HuH-7.5 (cell line): ENCODE data around the gene PRTFDC1.
"Not testable (repeated sequence)": the region's sequence is repeated elsewhere in the genome, so short reads cannot be mapped to it uniquely, and the experiment has no call there.

Source experiments
- DNase-seq: peaks from one replicate; pipeline ENCODE4 v3.0.0; 2011; ENCODE audit warnings: low spot score

PRTFDC1 gene

DNA sequence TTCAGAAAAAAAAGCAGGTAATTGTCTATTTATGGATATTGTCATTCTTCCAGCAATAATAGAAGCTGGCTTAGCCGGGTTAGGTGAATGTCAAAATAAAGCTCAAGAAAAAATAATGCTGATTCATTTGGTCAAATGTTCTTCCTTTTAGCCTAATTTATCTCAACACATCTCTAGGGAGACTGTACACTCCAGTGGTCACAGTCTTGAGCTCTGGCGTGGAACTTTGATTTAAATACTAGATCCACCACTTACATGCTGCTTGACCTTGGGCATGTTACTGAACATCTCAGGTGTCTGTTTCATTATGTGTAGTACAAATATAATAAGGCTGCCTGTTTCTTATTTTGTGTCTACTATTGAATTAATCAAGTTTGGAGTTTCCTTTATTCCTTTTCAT lies 22.0 kb downstream of the PRTFDC1 start:
- DNase-seq, result no peak

DNA sequence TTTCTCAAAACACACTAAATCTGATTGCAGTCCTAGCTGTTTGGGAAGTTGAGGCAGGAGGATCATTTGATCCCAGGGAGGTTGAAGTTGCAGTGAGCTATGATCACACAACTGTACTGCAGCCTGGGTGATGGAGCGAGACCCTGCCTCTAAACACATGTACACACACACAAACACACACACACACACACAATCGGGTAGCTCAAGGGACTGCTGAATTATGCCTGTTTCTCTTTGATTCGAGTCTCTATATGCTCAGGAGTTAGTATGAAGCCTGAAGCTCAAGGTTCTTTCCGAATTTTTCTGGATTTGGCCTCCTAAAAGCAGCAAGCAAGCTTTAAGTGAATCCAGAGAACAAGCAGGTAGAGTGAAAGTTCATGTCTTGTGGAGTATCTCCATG lies 22.5 kb downstream of the PRTFDC1 start:
- no peak for DNase-seq

DNA sequence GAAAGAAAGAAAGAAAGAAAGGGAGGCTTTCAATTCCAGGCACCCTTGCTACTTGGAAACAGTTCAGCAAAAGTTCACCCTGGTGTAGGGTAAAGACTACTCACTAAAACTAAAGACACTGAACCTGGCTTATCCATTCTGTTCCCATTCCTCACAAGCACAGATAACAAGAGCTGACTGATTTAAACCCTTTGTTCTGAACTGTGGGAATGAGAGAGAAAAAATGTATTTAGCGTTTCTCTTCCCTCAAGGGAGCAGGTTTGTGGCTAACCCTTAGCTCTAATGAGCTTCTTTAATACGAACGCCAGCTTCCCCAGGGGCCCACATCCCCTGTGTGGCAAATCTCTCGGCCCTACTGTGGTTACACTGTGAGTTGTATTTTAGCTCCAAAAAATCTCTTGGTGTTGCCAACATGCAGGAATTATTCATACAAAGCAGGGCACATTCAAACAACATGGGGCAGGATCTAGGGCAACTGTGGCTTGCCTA lies 23.3 kb downstream of the PRTFDC1 start:
- no peak for DNase-seq

DNA sequence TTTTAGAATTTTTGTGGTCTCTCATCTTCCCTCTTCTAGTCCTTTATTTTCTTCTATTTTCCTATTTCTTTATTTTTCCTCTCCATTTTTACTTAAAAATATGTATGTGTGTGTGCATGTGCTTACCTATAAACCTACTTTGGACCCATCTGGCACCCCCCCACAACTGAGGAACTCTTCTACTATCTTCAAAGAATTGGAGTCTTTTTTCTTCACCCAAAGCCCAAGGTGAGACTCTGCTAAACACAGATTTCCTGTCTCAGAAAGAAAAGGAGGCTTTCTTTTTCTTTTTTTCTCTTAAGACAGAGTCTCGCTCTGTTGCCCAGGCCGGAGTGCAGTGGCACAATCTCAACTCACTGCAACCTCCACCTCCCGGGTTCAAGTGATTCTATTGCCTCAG lies 24.2 kb downstream of the PRTFDC1 start:
- no peak for DNase-seq

DNA sequence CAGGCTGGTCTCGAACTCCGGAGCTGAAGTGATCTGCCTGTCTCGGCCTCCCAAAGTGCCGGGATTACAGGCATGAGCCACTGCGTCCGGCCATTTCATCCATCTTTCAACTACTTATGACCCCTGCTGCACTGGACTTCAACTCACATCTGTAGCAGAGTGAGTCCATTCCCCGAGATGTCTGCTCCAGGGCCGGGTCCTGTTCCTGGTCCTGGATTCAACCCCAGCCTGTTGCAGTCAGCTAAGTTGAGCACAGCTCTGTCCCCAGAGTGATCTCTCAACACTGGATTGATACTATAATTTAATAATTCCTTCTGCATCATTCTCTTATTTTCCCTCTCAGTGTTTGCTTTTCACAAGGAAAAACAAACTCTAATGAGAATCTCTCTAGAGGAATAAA lies 25.8 kb downstream of the PRTFDC1 start:
- no peak for DNase-seq

DNA sequence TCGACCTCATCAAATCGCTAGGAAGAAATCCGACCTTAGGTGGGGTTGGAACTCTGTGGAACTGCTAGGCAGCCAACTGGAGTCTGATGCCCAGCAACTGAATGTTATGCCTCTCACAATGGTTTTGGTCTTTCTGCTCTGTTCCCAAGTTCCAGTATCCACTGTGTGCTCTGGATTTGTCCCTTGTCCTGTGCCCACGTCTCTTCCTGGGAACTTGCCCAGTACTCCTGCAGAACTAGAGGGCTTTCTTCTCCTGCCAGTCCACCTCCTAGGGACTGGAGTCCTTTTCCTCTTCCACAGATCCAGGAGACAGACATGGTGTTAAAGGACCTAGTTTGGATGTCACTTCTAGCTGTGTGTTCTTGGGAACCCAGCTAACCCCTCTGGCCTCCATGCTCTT lies 26.6 kb downstream of the PRTFDC1 start:
- no peak for DNase-seq

DNA sequence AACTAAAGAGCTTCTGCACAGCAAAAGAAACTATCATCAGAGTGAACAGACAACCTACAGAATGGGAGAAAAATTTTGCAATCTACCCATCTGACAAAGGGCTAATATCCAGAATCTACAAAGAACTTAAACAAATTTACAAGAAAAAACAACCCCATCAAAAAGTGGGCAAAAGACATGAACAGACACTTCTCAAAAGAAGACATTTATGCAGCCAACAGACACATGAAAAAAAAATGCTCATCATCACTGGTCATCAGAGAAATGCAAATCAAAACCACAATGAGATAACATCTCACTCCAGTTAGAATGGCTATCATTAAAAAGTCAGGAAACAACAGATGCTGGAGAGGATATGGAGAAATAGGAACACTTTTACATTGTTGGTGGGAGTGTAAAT lies 27.9 kb downstream of the PRTFDC1 start:
- DNase-seq, result not testable (repeated sequence)

DNA sequence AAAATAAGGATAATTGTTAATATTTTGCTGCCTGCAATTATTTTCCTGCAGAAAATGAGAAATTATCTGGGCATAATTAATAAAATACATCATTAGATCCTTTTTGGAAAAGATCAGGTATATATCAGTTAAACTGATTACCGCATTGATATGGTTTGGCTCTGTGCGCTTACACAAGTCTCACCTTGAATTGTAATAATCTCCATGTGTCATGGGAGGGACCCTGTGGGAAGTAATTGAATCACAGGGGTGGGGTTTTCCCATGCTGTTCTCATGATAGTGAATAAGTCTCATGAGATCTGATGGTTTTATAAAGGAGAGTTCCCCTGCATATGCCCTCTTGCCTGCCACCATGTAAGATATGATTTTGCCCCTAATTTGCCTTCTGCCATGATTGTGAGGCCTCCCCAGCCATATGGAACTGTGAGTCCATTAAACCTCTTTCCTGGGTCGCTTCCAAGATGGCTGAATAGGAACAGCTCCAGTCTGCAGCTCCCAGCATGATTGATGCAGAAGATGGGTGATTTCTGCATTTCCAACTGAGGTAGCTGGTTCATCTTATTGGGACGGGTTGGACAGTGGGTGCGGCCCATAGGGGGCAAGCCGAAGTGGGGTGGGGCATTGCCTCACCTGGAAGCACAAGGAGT lies 30.1 kb downstream of the PRTFDC1 start:
- not testable (repeated sequence) for DNase-seq

DNA sequence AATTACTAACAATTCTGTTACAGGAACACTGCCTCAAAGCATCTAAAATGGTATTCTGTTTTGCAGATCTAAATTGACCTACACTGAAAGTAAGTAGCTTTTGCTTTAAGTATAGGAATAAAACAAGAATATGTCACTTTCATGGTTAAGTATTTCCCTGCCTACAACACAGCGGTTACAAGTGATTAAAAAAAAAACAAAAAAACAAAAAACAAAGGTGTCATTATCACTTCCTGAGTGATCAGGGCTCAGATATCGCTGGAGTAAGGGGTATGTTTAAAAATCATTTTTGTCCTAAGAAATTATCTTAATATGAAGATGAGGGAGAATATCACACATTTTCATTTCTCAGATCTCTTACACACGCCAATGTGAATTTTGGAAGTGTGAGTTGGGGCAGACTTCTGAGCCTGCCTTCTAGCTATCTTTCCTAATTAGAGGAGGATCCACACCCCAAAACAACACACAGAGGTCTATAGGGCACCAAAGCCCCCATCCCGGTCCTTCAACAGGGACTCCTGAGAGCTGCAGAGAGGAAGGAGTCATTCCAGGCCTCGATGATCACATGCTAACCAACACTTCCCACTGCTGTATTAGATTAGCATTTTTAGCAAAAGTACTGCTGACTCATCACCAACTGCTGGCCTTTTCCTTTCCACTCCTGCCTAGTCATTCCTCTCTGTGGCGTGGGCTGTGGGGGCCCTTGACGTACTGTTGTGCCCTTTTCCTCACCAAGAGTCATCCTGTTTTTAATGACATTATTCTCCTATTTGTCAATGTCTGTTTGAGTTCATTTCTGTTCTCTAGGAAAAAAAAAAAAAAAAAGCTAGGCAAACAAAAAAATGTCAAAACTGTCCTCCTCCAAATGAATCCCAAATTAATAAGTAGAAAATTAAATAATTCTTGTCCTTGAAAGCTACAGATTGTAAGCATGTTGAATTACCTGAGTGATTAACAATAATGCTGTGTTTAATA lies 31.2 kb downstream of the PRTFDC1 start:
- DNase-seq, result no peak

DNA sequence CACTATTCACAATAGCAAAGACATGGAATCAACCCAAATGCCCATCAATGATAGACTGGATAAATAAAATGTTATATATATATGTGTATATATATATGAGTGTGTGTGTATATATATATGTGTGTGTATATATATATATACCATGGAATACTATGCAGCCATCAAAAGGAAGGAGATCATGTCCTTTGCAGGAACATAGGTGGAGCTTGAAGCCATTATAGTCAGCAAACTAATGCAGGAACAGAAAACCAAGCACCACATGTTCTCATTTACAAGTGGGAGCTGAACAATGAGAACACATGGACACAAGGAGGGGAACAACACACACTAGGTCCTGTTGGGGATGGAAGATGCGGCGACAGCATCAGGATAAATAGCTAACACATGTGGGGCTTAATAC lies 32.2 kb downstream of the PRTFDC1 start:
- DNase-seq, result not testable (repeated sequence)

DNA sequence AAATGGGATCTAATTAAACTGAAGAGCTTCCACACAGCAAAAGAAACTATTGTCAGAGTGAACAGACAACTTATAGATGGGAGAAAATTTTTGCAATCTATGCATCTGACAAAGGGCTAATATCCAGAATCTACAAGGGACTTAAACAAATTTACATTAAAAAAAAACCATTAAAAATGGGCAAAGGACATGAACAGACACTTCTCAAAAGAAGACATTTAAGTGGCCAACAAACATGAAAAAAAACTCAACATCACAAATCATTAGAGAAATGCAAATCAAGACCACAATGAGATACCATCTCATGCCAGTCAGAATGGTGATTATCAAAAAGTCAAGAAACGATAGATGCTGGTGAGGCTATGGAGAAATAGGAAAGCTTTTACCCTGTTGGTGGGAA lies 32.8 kb downstream of the PRTFDC1 start:
- not testable (repeated sequence) for DNase-seq

DNA sequence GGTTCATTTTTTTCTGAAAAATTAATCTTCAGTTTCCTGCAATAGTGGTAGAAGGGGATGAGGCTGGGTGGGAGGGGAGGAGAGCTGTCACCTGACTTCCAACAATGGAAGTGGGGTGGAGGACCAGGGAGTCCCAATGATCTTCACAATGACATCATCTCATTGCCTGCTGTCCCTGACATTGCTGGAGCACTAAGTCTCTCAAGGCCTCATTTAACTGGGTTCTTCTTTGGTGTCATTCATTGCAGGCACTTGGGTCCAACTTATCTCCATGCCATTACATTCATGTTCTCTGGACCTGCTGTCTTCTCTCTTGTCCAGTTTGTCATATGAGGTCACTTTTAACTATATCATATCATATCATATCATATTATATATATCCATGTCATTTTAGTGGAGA lies 34.4 kb downstream of the PRTFDC1 start:
- no peak for DNase-seq

DNA sequence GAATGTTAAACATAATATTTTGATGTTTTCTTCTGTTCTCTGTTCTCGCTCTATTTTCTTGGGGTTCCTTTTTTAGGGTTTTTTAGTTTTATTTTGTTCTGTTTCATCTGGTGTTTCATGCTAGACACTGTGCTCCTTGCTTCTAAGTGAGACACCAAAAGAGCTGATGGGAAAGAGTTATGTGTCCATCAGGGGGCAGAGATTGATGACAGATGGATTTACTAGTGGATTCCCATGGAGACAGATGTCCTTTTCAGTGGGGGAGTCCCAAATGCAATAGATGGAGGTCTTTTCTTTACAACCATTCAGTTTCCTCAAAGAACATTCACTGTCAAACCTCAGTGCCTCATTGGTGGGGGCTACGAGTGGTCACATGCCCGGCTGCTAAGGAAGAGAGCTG lies 34.9 kb downstream of the PRTFDC1 start:
- no peak for DNase-seq

DNA sequence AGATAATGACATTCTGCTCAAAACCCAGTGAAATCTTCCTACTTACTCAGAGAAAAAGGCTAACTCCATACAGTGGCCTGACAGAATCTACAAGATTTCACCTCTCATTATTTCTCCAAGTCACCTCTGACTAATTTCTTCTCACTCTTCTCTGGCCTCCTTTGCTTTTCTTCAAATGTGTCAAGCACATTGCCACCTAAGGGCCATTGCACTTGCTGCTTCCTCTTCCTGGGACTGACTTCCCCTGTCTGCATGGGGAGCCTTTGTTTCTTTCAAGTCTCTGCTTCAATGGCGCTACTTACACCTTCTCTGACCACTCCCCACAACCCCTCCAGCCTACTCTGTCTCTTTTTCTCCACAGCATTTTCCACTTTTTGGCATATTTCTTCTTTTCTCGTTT lies 36.0 kb downstream of the PRTFDC1 start:
- no peak for DNase-seq

DNA sequence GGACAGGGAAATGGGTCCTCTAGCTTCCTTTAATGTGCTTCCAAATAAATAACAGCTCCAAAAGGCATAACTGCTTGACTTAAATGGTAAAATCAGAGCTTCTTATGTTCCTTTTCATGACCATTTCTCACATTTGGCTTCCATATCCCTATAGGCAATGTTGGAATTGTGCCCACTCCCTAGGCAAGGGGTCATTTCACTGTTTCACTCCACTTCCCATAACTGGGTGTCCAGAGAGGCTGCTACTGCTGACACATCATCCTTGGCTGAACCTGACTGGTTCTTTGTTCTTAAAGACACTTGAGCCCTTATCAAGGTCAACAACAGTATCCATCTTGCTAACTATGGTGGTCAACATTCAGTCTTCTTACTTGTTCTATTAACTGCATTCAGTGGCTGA lies 37.1 kb downstream of the PRTFDC1 start:
- no peak for DNase-seq

DNA sequence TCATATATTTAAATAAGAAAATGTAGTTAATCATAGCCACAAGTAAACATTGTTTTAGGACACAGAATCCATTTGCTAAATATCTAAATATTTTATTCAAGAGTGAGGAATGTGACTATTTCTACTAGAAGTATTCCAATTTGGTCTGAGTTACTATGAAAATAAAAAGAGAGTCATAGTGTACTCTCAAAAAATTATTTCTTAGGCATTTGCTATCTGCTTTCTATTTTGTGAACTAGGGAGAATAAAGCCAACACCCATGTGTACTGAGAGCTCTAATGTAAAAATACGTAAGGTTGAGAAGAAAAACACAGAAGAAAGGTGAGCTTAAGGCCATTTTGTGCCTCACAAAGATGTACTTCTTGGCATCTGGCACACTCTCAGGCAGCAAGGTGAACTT lies 38.3 kb downstream of the PRTFDC1 start:
- DNase-seq, result no peak

DNA sequence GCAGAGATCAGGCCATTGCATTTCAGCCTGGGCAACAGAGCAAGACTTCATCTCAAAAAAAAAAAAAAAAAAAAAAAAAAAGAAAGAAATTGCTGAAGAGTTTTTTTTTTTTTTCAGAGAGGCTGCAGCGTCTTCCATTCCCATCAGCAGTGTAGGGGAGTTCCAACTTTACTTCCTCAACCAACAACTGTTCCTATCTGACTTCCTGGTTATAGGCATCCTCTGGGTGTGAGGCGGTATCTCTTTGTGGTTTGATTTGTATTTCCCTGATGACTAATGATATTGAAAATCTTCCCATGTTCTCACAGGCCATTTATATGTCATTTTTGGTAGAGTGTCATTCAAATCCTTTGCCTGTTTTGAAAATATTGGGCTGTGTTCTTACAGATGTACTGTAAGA lies 40.2 kb downstream of the PRTFDC1 start:
- DNase-seq, result no peak

DNA sequence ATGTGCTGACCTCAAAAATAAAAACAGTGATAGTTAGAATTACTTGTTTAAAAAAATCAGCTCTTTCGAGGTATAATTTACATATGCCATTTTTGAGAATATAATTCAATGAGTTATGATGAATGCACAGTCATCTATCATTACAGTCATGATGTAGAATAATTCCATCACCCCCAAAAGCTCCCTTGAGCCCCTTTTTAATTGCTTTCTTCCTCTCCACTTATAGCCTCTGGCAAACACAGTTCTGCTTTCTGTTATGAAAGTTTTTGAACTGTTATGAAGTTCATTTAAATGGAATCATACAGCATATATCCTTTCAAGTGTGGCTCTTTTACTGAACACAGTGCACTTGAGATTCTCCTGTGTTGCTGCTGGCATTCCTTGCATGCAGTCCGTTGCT lies 41.4 kb downstream of the PRTFDC1 start:
- DNase-seq, result no peak

DNA sequence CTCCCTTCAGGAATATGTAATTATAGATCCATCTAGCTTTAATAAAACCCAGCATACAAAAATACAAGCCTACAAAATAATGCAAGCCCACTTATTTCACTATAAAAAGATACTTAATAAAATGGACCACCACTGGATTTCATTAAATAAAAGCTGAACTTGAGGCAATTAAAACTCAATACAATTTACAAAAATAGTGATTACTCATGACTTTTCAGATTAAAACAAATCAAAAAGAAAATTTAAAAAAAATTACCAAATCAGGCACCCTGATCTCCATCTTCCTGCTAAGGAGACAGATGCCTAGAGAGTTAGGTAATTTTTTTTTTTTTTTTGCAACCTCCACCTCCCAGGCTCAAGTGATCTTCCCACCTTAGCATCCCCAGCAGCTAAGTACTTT lies 41.8 kb downstream of the PRTFDC1 start:
- no peak for DNase-seq

DNA sequence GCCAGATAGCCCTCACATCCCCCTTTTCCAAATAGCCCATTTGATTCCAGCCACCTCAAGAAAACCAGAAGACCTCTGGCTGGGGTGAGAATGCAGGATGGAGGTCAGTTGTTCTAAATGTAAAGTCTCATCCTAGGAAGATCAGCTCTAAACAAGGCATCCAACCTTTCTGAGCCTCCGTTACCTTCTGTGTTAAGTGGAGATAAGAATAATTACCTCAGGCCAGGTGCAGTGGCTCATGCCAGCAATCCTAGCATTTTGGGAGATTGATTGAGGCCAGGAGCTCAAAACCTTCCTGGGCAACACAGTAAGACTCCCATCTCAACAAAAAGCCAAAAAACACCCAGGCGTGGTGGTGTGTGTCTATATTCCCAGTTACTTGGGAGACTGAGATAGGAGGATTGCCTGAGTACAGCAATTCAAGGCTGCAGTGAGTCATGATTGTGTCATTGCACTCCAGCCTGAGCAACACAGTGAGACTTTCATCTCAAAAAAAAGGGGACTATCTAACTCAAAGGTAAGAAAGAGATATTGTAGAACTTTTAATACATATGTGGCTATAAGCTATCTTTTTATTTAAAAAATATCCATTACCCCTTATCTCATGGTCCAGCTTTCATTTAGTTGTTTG lies 43.5 kb downstream of the PRTFDC1 start:
- no peak for DNase-seq

DNA sequence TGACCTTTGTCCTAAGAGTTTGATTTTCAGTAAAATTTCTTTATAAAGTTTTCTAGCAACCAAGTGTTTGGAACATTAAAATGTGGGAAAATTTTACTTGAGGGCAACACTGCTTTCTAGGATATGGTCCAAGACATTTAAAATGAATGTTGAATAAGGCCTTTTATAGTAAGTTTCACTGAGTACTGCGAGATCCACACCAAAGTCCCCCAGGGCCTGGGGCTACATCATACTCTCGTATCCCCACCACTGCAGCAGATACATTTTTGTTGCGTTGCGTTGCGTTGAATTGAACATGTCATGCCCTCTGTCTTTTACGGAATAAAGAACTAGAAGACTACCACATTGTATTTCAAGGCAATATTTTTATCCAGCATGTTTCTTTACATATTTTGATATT lies 44.5 kb downstream of the PRTFDC1 start:
- no peak for DNase-seq

DNA sequence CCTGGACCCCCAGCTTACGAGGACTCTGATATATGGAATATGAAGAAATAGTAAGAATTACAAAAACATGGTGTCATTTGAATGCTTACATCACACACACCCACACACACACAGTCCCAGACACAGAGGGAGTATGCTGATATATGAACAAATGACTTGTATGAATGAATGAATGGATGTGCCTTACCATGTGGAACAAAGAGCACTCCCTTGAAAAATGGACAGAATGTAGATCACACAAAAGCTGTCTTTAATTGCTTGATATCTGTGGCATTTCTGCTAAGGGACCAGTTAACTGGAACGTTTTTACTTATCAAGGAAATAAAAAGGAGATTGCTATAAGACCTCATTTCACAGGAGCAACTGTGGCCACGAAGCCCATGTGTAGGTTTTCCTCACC lies 46.0 kb downstream of the PRTFDC1 start:
- no peak for DNase-seq

DNA sequence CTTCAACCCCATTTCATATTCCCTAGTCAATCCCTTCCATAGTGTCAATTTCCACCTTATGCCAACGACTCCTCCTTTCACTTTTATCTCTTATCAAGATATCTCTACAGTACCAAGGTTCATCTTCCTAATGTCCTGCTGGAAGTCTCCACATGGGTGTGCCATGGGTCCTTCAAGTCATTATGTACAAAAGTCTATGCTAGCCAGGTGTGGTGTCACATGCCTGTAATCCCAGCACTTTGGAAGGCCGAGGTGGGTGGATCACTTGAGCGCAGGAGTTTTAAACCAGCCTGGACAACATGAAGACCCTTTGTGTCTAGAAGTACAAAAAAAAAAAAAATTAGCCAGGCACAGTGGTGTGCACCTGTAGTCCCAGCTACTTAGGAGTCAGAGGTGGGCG lies 47.6 kb downstream of the PRTFDC1 start:
- no peak for DNase-seq
